ENCODE results near the gene GYPA. TPM values are rescaled to one million over a fixed set of nuclear protein-coding genes. Genes with fewer than 3 reads are reported as not detected.
"Not testable (repeated sequence)": the region's sequence is repeated elsewhere in the genome, so short reads cannot be mapped to it uniquely, and the experiment has no call there.

The GYPA gene
- total RNA-seq, 1 experiment from 2014 or later = not detected

GRCh38 chr4:144119752-144120151 is 20.8 kb downstream of the GYPA start:
- H4K20me1 ChIP-seq (ENCODE audit: control insufficient read depth, insufficient read depth, insufficient read length); H3T11ph ChIP-seq (ENCODE audit: low read length); H3K79me1 ChIP-seq (ENCODE audit: insufficient read depth, low read depth, low read length, poor library complexity, severe bottlenecking); H3K27ac Mint-ChIP-seq; H3K4me3 Mint-ChIP-seq; H3K23ac ChIP-seq (ENCODE audit: insufficient read length, low read depth, low read length); H2BK120ac ChIP-seq (ENCODE audit: low read depth, low read length, poor library complexity, severe bottlenecking); DNase-seq; H3K4me1 Mint-ChIP-seq; H3K79me2 ChIP-seq (ENCODE audit: insufficient read depth, low read length); H3K9me3 ChIP-seq (ENCODE audit: control insufficient read depth, low read depth, low read length); H3K4me1 ChIP-seq (ENCODE audit: insufficient read depth, low read length); H2BK12ac ChIP-seq (ENCODE audit: insufficient read length, low read depth, low read length); H4K91ac ChIP-seq (ENCODE audit: insufficient read length, low read depth, low read length); H4K5ac ChIP-seq (ENCODE audit: insufficient read length, low read depth, low read length); H3K27me3 Mint-ChIP-seq (ENCODE audit: low read depth); H3K9me3 Mint-ChIP-seq; H3K56ac ChIP-seq (ENCODE audit: insufficient read length, low read depth, low read length); H2AK5ac ChIP-seq (ENCODE audit: insufficient read length, low read length); H2BK15ac ChIP-seq (ENCODE audit: low read depth, low read length); H2BK20ac ChIP-seq (ENCODE audit: low read depth, low read length, poor library complexity, severe bottlenecking); H3K4me2 ChIP-seq (ENCODE audit: insufficient read depth, insufficient read length, low read length); H2BK5ac ChIP-seq (ENCODE audit: insufficient read length, low read length); H4K8ac ChIP-seq (replicated peaks; ENCODE audit: insufficient read length, low read depth, low read length); H3K27me3 ChIP-seq (ENCODE audit: insufficient read depth, low read length); H3K9ac ChIP-seq (ENCODE audit: extremely low read depth, insufficient read length, low read length); H3K27ac ChIP-seq (ENCODE audit: insufficient read length, low read depth, low read length); H3K14ac ChIP-seq (ENCODE audit: insufficient read depth, low read length); H2AFZ ChIP-seq (ENCODE audit: low read length); H3K36me3 Mint-ChIP-seq (ENCODE audit: insufficient read depth in 1 of 3, low read depth in 3 of 3); H3K18ac ChIP-seq (ENCODE audit: insufficient read length, low read depth, low read length); H3K23me2 ChIP-seq (ENCODE audit: insufficient read length, low read depth, low read length, poor library complexity, severe bottlenecking); H3K4ac ChIP-seq (ENCODE audit: low read depth, low read length): not testable (repeated sequence)
- WGBS (ENCODE audit: extremely low coverage, insufficient read length, low lambda C conversion rate) = no CpG with 5 or more reads among the region's 5 CpGs
